CD4-positive, alpha-beta T cell (primary cell): ENCODE results near the gene MCFD2. TPM values are rescaled to one million over a fixed set of nuclear protein-coding genes. Genes with fewer than 3 reads are reported as not detected.

Experiments used
- ATAC-seq: fragments of 200-7000 bp; cut with Tn5 transposase; one replicate; pipeline ENCODE4 v1.10.0; 2022; ENCODE audit warnings: mild to moderate bottlenecking; ENCODE audit not compliant: poor library complexity
- CTCF ChIA-PET: fragments of 350-600 bp; sonication (Branson Sonifier 250); formaldehyde crosslinking; loops from one replicate; lab custom pipeline; 2021; ENCODE audit warnings: antibody characterized with exemption, inconsistent platforms; lab: Charles Lee
- POLR2A ChIA-PET: fragments of 350-600 bp; sonication (Branson Sonifier 250); formaldehyde crosslinking; loops from one replicate; lab custom pipeline; 2021; ENCODE audit warnings: antibody characterized with exemption, inconsistent platforms; lab: Charles Lee
- DNase-seq, 14 experiments: peaks; one replicate each; pipeline ENCODE4 v3.0.0-alpha.2; 2013 to 2020; ENCODE audit warnings: mixed read lengths in 2 of 14
- H3K27ac ChIP-seq, 2 donors: one replicate each; pipeline versions ENCODE4 v1.5.1 to v1.7.0; 2013; ENCODE audit warnings: low read length in 2 of 2, low read depth in 1 of 2, mild to moderate bottlenecking in 1 of 2
- H3K27me3 ChIP-seq, 2 experiments: 1 replicate in 1 of 2; 2 replicates in 1 of 2; pipeline versions ENCODE4 v1.6.1 to v1.7.0; 2013; ENCODE audit warnings: low read length in 2 of 2, control low read depth in 1 of 2, mild to moderate bottlenecking in 1 of 2, moderate library complexity in 1 of 2; ENCODE audit not compliant: insufficient read depth in 2 of 2, control insufficient read depth in 1 of 2
- H3K36me3 ChIP-seq: one replicate; pipeline ENCODE4 v1.6.1; 2013; ENCODE audit warnings: low read length, control low read depth; ENCODE audit not compliant: insufficient read depth
- H3K4me1 ChIP-seq: one replicate; pipeline ENCODE4 v1.6.1; 2013; ENCODE audit warnings: low read length, control low read depth; ENCODE audit not compliant: insufficient read depth
- H3K4me3 ChIP-seq: one replicate; pipeline ENCODE4 v1.5.1; 2013; ENCODE audit warnings: mild to moderate bottlenecking, low read length, moderate library complexity
- H3K9me3 ChIP-seq, 2 experiments: 1 replicate in 1 of 2; 2 replicates in 1 of 2; pipeline versions ENCODE4 v1.6.1 to v1.7.0; 2013; ENCODE audit warnings: low read length in 2 of 2, mild to moderate bottlenecking in 2 of 2, control low read depth in 1 of 2, moderate library complexity in 1 of 2; ENCODE audit not compliant: control insufficient read depth in 1 of 2, insufficient read depth in 1 of 2
- H3K27ac Mint-ChIP-seq: one replicate; pipeline ENCODE4 v1.8.0; 2020; ENCODE audit warnings: mixed read lengths
- H3K27me3 Mint-ChIP-seq: one replicate; pipeline ENCODE4 v1.8.0; 2021; ENCODE audit warnings: mixed read lengths
- H3K36me3 Mint-ChIP-seq: one replicate; pipeline ENCODE4 v1.8.0; 2021; ENCODE audit warnings: low read depth, mixed read lengths
- H3K4me1 Mint-ChIP-seq: one replicate; pipeline ENCODE4 v1.8.0; 2021; ENCODE audit warnings: low read depth, mixed read lengths
- H3K4me3 Mint-ChIP-seq: one replicate; pipeline ENCODE4 v1.8.0; 2020; ENCODE audit warnings: mild to moderate bottlenecking, mixed read lengths
- H3K9me3 Mint-ChIP-seq: one replicate; pipeline ENCODE4 v1.8.0; 2020; ENCODE audit warnings: mixed read lengths
- CTCF ChIP-seq: fragments of 200-600 bp; IDR thresholded peaks from one replicate; pipeline ENCODE4 v1.8.0; 2022; ENCODE audit warnings: antibody characterized with exemption, mild to moderate bottlenecking
- intact Hi-C, 2 experiments: fragments of 100-400 bp; cut with DNase I in 1 of 2; cut with micrococcal nuclease in 1 of 2; formaldehyde crosslinking; loops; one replicate each; pipeline versions ENCODE4 v1.15.1 to v1.9.0; 2023 to 2025; cut with DNase I, micrococcal nuclease
- total RNA-seq, 174 experiments: library from RNA in 2 of 174; stranded (reverse) in 2 of 174; gene quantifications; one replicate each; pipeline ENCODE4 v1.2.3 and lab custom pipeline; 2021 to 2026

The MCFD2 gene
- total RNA-seq, 2 experiments from 2014 or later: 29.1 to 29.7 TPM

GRCh38 chr2:46954951-46955571 is 39.5 kb upstream of the MCFD2 start:
- DNase-seq: no peak
- ChIA-PET CTCF (interaction anchor here (0.7 kb wide), 1 partner anchor 1462 kb away, joined by 4 read pairs; no protein-coding TSS in a partner anchor), POLR2A (no interaction called here)
- ATAC-seq: no peak
- peaks cover 94% of the 10 kb centered on the region for H3K36me3 Mint-ChIP-seq
- Histone ChIP-seq H3K27me3 (no peaks in the 10 kb centered on the region), H3K4me3 (no peak overlapping the region), H3K27ac (no peak overlapping the region), H3K36me3 (peaks cover 89% of the 10 kb centered on the region), H3K9me3 (peaks cover 0 to 4% of the 10 kb centered on the region in 2 experiments), H3K4me1 (peaks cover 10% of the 10 kb centered on the region)
- no peaks in the 10 kb centered on the region for H3K9me3 Mint-ChIP-seq
- intact Hi-C loops: no loop called here
- no peak overlapping the region for H3K27ac Mint-ChIP-seq
- H3K4me1 Mint-ChIP-seq: peaks cover 17% of the 10 kb centered on the region
- no peaks in the 10 kb centered on the region for H3K27me3 Mint-ChIP-seq
- TF ChIP-seq CTCF: no peak
- H3K4me3 Mint-ChIP-seq: no peak overlapping the region

- intact Hi-C loops: no loop called here
- POLR2A ChIA-PET: interaction anchor here (0.6 kb wide), 1 partner anchor 219 kb away, joined by 3 read pairs; no protein-coding TSS in a partner anchor
- peaks cover 61% of the 10 kb centered on the region for H3K36me3 ChIP-seq
- H3K4me1 Mint-ChIP-seq: peaks cover 31% of the 10 kb centered on the region
- no peak overlapping the region for H3K27ac ChIP-seq
- H3K4me3 Mint-ChIP-seq: no peak overlapping the region
- H3K27me3 ChIP-seq: no peaks in the 10 kb centered on the region
- CTCF ChIA-PET: no interaction called here
- peaks cover 78% of the 10 kb centered on the region for H3K36me3 Mint-ChIP-seq
- H3K27me3 Mint-ChIP-seq: no peaks in the 10 kb centered on the region
- no peaks in the 10 kb centered on the region for H3K9me3 ChIP-seq
- DNase-seq: no peak
- no peaks in the 10 kb centered on the region for H3K9me3 Mint-ChIP-seq
- peaks cover 16% of the 10 kb centered on the region for H3K4me1 ChIP-seq
- H3K4me3 ChIP-seq: no peak overlapping the region
- H3K27ac Mint-ChIP-seq: no peak overlapping the region
- TF ChIP-seq CTCF: no peak
- no peak for ATAC-seq
Observed at GRCh38 chr2:46952171-46952570, 36.6 kb upstream of the MCFD2 start.

GRCh38 chr2:46951290-46952064 is 35.9 kb upstream of the MCFD2 start:
- Histone ChIP-seq H3K27me3 (no peaks in the 10 kb centered on the region), H3K36me3 (peaks cover 54% of the 10 kb centered on the region), H3K4me3 (no peak overlapping the region), H3K27ac (no peak overlapping the region), H3K4me1 (peaks cover 17% of the 10 kb centered on the region), H3K9me3 (no peaks in the 10 kb centered on the region)
- intact Hi-C loops: no loop called here
- Mint-ChIP-seq H3K4me3 (no peak overlapping the region), H3K27me3 (no peaks in the 10 kb centered on the region), H3K9me3 (no peaks in the 10 kb centered on the region), H3K4me1 (peaks cover 38% of the 10 kb centered on the region), H3K27ac (no peak overlapping the region), H3K36me3 (peaks cover 78% of the 10 kb centered on the region)
- TF ChIP-seq CTCF: no peak
- ATAC-seq (no peak), DNase-seq (no peak)
- POLR2A ChIA-PET: no interaction called here
- CTCF ChIA-PET: no interaction called here
